Ecto neural progenitor cell (in vitro differentiated cells): ENCODE results near the gene GREM1.
A peak's percentile ranks its signal among the peaks of the same experiment; 100 is the strongest.

Experiments used
- DNase-seq: peaks from one replicate; pipeline ENCODE4 v3.0.0-alpha.2; 2018; ENCODE audit warnings: low spot score

GREM1 gene

GRCh38 chr15:32698773-32699390, 18.9 kb upstream of the GREM1 start:
- DNase-seq = no peak

- no peak for DNase-seq
Observed at GRCh38 chr15:32700501-32701150, 17.2 kb upstream of the GREM1 start.

GRCh38 chr15:32701863-32702262, 15.9 kb upstream of the GREM1 start:
- no peak for DNase-seq

- no peak for DNase-seq
Observed at GRCh38 chr15:32704395-32704981, 13.3 kb upstream of the GREM1 start.

DNA sequence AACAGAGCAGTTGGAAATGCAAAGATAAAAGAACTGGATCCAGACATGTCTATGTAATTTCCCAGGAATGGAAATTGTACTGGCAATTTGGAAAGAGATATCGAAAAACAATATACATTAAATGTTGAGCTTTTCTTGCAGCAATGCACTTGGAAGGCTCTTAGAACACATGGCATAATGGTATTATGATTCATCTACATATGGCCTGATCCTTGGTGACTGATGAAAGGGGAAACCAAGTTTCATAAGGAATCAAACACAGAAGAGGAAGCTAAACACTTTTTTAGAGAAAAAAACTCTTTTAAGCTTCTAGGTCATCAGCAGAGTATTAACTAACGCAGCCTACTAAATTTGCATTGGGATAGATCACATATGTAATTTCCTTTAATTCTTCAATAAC, 12.4 kb upstream of the GREM1 start:
- no peak for DNase-seq

DNA sequence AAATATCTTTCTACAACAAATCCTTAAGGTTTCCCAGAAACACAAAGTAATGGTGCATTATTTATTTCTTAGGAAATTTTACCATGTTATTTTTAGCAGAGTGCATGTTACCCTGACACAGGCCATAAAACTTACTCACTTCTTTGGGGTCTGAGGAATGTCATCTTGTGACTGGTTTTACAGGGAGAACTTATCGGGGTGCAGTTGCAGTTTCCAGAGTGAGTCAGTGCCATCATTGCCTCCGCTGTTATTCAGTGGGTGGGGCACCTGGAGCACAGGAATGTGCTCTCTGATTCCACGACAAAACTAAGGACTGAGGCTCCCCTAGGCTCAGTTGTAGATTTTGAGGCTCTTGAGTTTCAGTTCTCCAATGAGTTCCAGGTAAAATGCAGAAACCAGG, 11.1 kb upstream of the GREM1 start:
- DNase-seq = no peak

GRCh38 chr15:32707436-32707835, 10.4 kb upstream of the GREM1 start:
- DNase-seq = no peak

DNA sequence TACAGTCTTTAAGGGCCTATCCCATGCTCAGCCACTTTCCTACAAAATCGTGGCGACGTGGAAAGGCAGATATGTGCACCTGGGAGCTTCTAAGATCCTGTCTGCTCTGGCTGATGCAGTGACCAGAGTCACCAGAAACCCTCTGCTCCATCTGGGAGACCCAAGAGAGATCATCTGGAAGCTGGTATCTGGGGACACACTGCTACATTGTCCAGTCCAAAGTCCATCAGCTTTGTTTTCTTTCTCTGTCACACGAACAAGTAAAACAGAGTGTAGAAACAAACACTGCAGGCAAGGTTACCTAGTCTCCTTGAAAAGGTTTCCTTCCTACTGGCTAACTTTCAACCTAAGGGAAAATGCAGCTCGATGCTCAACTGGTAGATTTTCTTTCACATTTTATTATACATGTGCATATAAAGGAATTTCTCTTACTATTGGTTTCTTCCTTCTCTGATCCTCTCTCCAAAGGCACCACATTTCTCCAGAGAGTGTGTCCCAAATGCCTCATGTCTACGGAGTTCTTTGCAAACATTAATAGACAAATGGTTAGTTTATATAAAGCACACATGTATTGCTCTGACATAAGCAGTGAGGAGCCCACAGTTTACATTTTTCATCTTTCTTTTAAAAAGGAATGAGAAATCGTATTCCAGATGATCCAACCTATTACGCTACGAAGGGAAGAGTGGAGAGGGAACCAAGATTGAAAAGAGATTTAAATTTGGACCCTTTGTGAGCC, 8.3 kb upstream of the GREM1 start:
- no peak for DNase-seq

GRCh38 chr15:32715276-32715675, 2.5 kb upstream of the GREM1 start:
- no peak for DNase-seq

- no peak for DNase-seq
Observed at GRCh38 chr15:32716216-32716914, 1.4 kb upstream of the GREM1 start.

- DNase-seq = no peak
Observed at GRCh38 chr15:32716915-32717425, 834 bp upstream of the GREM1 start.

GRCh38 chr15:32718227-32718820, 520 bp downstream of the GREM1 start:
- DNase-seq = peak; percentile 65

GRCh38 chr15:32718821-32719716, 1.3 kb downstream of the GREM1 start:
- DNase-seq = peak; percentile 67

GRCh38 chr15:32721596-32721995, 3.8 kb downstream of the GREM1 start:
- no peak for DNase-seq

- DNase-seq = no peak
Observed at GRCh38 chr15:32722136-32722535, 4.3 kb downstream of the GREM1 start.

DNA sequence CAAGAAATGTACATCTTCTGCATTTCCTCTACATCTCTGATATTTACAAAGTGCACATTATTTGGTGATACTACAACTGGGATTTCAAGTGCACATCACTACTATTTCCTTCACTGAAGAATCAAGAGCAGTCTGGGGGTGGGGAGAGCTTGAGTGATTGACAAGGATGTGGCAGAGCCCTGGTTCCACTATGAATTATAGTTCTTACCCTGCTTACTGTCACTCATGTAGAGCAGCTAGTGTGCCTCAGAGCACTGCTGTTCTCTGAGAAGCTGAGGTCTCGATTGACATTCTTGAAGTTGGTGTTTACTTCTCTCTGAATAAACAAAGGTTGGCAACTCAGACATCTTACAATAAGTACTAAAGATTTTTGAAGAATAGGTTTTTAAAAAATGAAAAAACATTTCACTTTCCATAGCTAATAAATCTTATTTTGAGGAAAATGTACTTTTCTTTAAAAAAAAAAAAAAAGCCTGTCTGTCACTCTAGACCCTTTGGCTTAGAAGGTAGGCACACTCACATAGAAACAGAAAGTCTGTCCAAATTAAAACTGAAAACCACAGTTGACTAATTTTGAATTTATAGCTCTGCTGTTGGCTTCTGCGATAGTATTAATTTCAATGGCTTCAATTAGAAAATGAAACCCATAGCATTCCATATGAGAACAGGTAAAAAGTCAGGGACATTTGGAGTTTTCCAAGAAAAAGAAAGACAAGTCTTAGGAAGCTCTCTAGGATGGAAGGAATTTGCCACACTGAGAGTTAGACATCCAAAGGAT, 5.6 kb downstream of the GREM1 start:
- no peak for DNase-seq

DNA sequence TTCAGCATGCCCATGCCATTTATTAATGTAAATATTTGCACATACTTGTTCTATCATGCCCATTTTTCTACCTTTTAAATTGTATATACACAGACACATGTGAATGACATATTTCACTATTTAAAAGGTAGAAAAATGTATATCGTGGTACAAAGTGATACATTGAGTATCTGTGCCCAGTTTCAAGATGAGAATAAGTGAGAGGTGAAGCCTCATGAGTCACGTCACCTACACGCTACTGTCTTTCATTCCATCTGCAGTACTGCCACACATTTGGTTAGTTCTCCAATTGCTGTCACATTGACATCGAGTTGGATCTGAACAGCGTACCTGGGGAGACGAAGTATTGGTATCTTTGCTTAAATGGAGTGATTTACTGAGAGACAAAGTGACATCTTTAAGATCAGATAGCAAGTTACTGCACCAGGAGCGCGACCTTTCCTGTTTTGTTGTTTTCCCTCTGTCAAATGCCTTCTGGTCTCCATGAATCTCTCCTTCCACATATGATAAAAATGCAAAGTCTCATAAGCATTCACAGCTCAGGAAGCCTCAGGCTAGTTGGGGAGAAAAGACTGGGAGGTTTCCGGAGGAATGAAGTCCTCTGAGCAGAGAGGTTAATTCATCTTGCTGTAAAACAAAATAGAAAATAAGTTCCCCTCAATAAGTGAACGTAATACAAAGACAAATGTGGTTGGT, 12.0 kb downstream of the GREM1 start:
- DNase-seq = no peak

- peak; percentile 69 for DNase-seq
Observed at GRCh38 chr15:32730677-32731654, 13.2 kb downstream of the GREM1 start.
